ENCODE results near the gene SYK.

SYK gene

DNA sequence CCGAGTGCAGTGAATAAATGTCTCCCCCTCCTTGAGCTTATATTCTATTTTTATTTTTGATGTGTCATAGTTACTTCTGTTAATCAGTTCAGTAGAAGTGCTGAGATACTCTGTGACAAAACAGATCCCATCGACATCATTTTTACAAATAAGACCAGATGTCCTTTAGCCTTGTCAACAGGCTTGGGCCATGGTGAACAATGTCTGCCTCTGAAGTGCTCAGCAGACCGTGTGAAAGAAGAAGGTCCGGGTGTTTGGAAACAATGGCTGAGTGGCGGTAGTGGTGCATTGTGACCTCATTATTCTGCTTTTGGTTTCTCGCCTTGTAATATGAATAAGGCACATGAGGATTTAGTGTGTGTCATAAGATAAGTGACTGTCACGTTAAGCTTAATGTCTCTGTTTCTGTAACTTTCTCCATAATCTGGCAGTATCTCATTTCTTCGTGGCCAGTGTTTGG is 71.2 kb downstream of the SYK start:
- H3K9ac ChIP-seq (ENCODE audit: low read length) = no peak overlapping the region
- no peak overlapping the region for H3K27ac ChIP-seq (ENCODE audit: low read length)
- peaks cover 68% of the 10 kb centered on the region for H3K36me3 ChIP-seq (replicated peaks; ENCODE audit: low read depth, low read length)
- no peaks in the 10 kb centered on the region for H3K9me3 ChIP-seq (ENCODE audit: insufficient read depth, low read length)
- peaks cover 3% of the 10 kb centered on the region; the same call in 1 of the 2 replicates for H4K20me1 ChIP-seq (ENCODE audit: insufficient read depth, low read length)
- no peak overlapping the region for H2AFZ ChIP-seq (ENCODE audit: low read depth, low read length)
- H3K79me2 ChIP-seq (ENCODE audit: low read length) = peaks cover 28% of the 10 kb centered on the region
- TF ChIP-seq EZH2phosphoT487 (IDR thresholded peaks at IDR 0.05; ENCODE audit: low read depth) = no peak
- TF ChIP-seq, protein P1, sequence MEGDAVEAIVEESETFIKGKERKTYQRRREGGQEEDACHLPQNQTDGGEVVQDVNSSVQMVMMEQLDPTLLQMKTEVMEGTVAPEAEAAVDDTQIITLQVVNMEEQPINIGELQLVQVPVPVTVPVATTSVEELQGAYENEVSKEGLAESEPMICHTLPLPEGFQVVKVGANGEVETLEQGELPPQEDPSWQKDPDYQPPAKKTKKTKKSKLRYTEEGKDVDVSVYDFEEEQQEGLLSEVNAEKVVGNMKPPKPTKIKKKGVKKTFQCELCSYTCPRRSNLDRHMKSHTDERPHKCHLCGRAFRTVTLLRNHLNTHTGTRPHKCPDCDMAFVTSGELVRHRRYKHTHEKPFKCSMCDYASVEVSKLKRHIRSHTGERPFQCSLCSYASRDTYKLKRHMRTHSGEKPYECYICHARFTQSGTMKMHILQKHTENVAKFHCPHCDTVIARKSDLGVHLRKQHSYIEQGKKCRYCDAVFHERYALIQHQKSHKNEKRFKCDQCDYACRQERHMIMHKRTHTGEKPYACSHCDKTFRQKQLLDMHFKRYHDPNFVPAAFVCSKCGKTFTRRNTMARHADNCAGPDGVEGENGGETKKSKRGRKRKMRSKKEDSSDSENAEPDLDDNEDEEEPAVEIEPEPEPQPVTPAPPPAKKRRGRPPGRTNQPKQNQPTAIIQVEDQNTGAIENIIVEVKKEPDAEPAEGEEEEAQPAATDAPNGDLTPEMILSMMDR (IDR thresholded peaks at IDR 0.05; ENCODE audit: low read depth, low read length) = no peak
- H3K4me2 ChIP-seq (ENCODE audit: low read length) = no peak overlapping the region
- no peaks in the 10 kb centered on the region for H3K27me3 ChIP-seq (ENCODE audit: low read depth, low read length)
- no peak overlapping the region for H3K4me3 ChIP-seq (ENCODE audit: low read length)
- H3K4me1 ChIP-seq (ENCODE audit: low read length) = 0 out of 2 replicates have a peak, but pooled peaks cover 3% of the 10 kb centered on the region

DNA sequence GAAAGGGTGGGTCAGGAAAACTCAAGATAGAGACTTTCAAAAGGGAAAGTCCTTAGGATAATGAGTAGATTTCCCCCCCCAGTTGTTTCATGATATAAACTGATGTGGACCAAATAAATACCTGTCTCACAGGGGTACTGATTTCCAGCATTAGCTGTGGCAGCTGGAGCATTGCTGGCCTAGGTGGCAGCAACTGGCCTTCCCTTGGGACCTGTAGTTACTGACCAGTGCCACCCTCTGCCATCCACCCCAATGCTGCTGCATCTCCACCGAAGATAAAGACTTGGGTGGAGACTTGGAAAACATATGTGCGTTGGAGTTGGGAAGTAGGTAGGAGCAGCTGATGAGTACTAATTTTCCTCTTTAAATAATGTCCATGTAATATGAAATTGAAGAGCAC is 71.8 kb downstream of the SYK start:
- Histone ChIP-seq H3K79me2 (ENCODE audit: low read length) (peaks cover 28% of the 10 kb centered on the region), H3K36me3 (replicated peaks; ENCODE audit: low read depth, low read length) (peaks cover 69% of the 10 kb centered on the region), H2AFZ (ENCODE audit: low read depth, low read length) (no peak overlapping the region), H4K20me1 (ENCODE audit: insufficient read depth, low read length) (peaks cover 3% of the 10 kb centered on the region; the same call in 1 of the 2 replicates), H3K4me2 (ENCODE audit: low read length) (no peak overlapping the region), H3K27me3 (ENCODE audit: low read depth, low read length) (no peaks in the 10 kb centered on the region), H3K9me3 (ENCODE audit: insufficient read depth, low read length) (no peaks in the 10 kb centered on the region), H3K27ac (ENCODE audit: low read length) (no peak overlapping the region), H3K4me1 (ENCODE audit: low read length) (0 out of 2 replicates have a peak, but pooled peaks cover 3% of the 10 kb centered on the region), H3K9ac (ENCODE audit: low read length) (no peak overlapping the region), H3K4me3 (ENCODE audit: low read length) (no peak overlapping the region)
- TF ChIP-seq, protein P1 (IDR thresholded peaks at IDR 0.05; ENCODE audit: low read depth, low read length) = no peak
- TF ChIP-seq EZH2phosphoT487 (IDR thresholded peaks at IDR 0.05; ENCODE audit: low read depth) = no peak

DNA sequence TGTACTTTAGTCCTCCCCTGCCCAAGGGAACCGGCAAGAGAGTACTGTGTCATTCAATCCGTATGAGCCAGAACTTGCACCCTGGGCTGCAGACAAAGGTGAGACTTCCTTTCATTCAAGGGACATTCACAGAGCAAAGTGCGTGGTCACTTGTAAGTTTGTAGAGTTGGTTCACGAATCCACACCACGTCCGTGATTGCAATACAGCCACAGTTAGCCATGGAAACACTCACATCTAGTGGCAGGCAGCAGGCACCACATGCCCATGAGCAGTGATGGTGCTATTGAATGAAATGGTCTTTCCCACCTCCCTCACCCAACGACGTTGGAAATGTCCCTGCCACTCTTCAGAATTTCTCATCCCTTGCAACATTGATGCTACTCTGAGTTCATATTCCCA is 72.6 kb downstream of the SYK start:
- no peak overlapping the region for H3K27ac ChIP-seq (ENCODE audit: low read length)
- no peaks in the 10 kb centered on the region for H3K27me3 ChIP-seq (ENCODE audit: low read depth, low read length)
- no peak overlapping the region for H3K4me3 ChIP-seq (ENCODE audit: low read length)
- H3K9ac ChIP-seq (ENCODE audit: low read length) = no peak overlapping the region
- 0 out of 2 replicates have a peak, but pooled peaks cover 3% of the 10 kb centered on the region for H3K4me1 ChIP-seq (ENCODE audit: low read length)
- no peak overlapping the region for H2AFZ ChIP-seq (ENCODE audit: low read depth, low read length)
- H3K79me2 ChIP-seq (ENCODE audit: low read length) = peaks cover 23% of the 10 kb centered on the region
- H3K9me3 ChIP-seq (ENCODE audit: insufficient read depth, low read length) = no peaks in the 10 kb centered on the region
- H3K36me3 ChIP-seq (replicated peaks; ENCODE audit: low read depth, low read length) = peaks cover 71% of the 10 kb centered on the region
- H4K20me1 ChIP-seq (ENCODE audit: insufficient read depth, low read length) = peaks cover 3% of the 10 kb centered on the region; the same call in 1 of the 2 replicates
- no peak overlapping the region for H3K4me2 ChIP-seq (ENCODE audit: low read length)
- TF ChIP-seq, protein P1 (IDR thresholded peaks at IDR 0.05; ENCODE audit: low read depth, low read length) = no peak
- no peak for TF ChIP-seq EZH2phosphoT487 (IDR thresholded peaks at IDR 0.05; ENCODE audit: low read depth)

DNA sequence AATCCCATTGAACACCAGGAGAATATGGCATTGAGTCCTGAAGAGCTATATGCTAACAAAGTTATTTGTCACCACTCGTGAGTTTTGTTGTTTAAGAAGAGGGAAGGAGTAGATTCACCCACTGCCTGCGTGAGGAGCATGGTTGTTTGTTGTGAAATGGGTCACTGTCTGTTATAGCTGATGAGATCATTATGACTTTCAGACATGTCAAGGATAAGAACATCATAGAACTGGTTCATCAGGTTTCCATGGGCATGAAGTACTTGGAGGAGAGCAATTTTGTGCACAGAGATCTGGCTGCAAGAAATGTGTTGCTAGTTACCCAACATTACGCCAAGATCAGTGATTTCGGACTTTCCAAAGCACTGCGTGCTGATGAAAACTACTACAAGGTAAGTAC is 76.9 kb downstream of the SYK start:
- H3K9me3 ChIP-seq (ENCODE audit: insufficient read depth, low read length) = no peaks in the 10 kb centered on the region
- peaks cover 2% of the 10 kb centered on the region; the same call in 1 of the 2 replicates for H3K79me2 ChIP-seq (ENCODE audit: low read length)
- H3K27me3 ChIP-seq (ENCODE audit: low read depth, low read length) = no peaks in the 10 kb centered on the region
- no peaks in the 10 kb centered on the region for H3K4me1 ChIP-seq (ENCODE audit: low read length)
- H3K27ac ChIP-seq (ENCODE audit: low read length) = no peak overlapping the region
- TF ChIP-seq EZH2phosphoT487 (IDR thresholded peaks at IDR 0.05; ENCODE audit: low read depth) = no peak
- TF ChIP-seq, protein P1 (IDR thresholded peaks at IDR 0.05; ENCODE audit: low read depth, low read length) = no peak
- peaks cover 3% of the 10 kb centered on the region; the same call in 1 of the 2 replicates for H4K20me1 ChIP-seq (ENCODE audit: insufficient read depth, low read length)
- no peak overlapping the region for H3K4me3 ChIP-seq (ENCODE audit: low read length)
- no peak overlapping the region for H3K9ac ChIP-seq (ENCODE audit: low read length)
- no peak overlapping the region for H3K4me2 ChIP-seq (ENCODE audit: low read length)
- H3K36me3 ChIP-seq (replicated peaks; ENCODE audit: low read depth, low read length) = peaks cover 90% of the 10 kb centered on the region
- no peak overlapping the region for H2AFZ ChIP-seq (ENCODE audit: low read depth, low read length)
